K562 (cell line): Measurements from ENCODE around the gene CRLF1. TPM values are rescaled to one million over a fixed set of nuclear protein-coding genes. Genes with fewer than 3 reads are reported as not detected.

Experiments
- ARID1B ChIP-seq: fragments of 450-650 bp; IDR thresholded peaks from 2 replicates; pipeline ENCODE4 v1.6.1; 2016; ENCODE audit warnings: antibody characterized with exemption, mild to moderate bottlenecking, inconsistent platforms
- BMI1 ChIP-seq: fragments of 150-350 bp; IDR thresholded peaks from 2 replicates; pipeline ENCODE4 v1.6.1; 2014; ENCODE audit warnings: low read length
- CREM ChIP-seq: IDR thresholded peaks from 2 replicates; pipeline ENCODE4 v1.6.1; 2014; ENCODE audit warnings: antibody characterized with exemption, low read depth
- CTBP1 ChIP-seq: fragments of 450-650 bp; IDR thresholded peaks from 2 replicates; pipeline ENCODE4 v1.6.1; 2016; ENCODE audit warnings: borderline replicate concordance
- E2F6 ChIP-seq, 2 experiments: IDR thresholded peaks; 2 replicates each; pipeline ENCODE4 v1.6.1; 2011; ENCODE audit warnings: borderline replicate concordance in 1 of 2, control low read depth in 1 of 2, low read depth in 1 of 2, low read length in 1 of 2, mild to moderate bottlenecking in 1 of 2, mixed read lengths in 1 of 2, moderate library complexity in 1 of 2; ENCODE audit not compliant: insufficient read depth in 1 of 2, insufficient read length in 1 of 2, poor library complexity in 1 of 2, severe bottlenecking in 1 of 2; ENCODE audit errors: extremely low read depth in 1 of 2
- ELF1 ChIP-seq: fragments of 200-800 bp; sonication (Bioruptor generic); IDR thresholded peaks from 2 replicates; pipeline ENCODE4 v1.6.1; 2016; ENCODE audit warnings: missing genetic modification characterization, missing compliant biosample characterization
- GMEB1 ChIP-seq: fragments of 250-450 bp; sonication (Bioruptor Pico); IDR thresholded peaks from 2 replicates; pipeline ENCODE4 v1.4.0; 2020; ENCODE audit warnings: mild to moderate bottlenecking
- GTF2F1 ChIP-seq: IDR thresholded peaks from 2 replicates; pipeline ENCODE4 v1.6.1; 2011; ENCODE audit warnings: low read depth, low read length, improper control_type of control experiment
- HIVEP1 ChIP-seq: fragments of 250-450 bp; sonication (Bioruptor Pico); IDR thresholded peaks from 2 replicates; pipeline ENCODE4 v1.4.0; 2020; ENCODE audit warnings: mild to moderate bottlenecking
- HOXB6 ChIP-seq: fragments of 250-450 bp; sonication (Bioruptor Pico); IDR thresholded peaks from 2 replicates; pipeline ENCODE4 v1.5.1; 2022; ENCODE audit warnings: mild to moderate bottlenecking, borderline replicate concordance
- IFI16 ChIP-seq: fragments of 250-450 bp; sonication (Bioruptor Pico); IDR thresholded peaks from 2 replicates; pipeline ENCODE4 v2.1.2; 2022; ENCODE audit warnings: mild to moderate bottlenecking, inconsistent platforms
- LCOR ChIP-seq: sonication (generic); formaldehyde crosslinking; IDR thresholded peaks from 2 replicates; pipeline ENCODE4 v1.8.0; 2022; ENCODE audit warnings: mild to moderate bottlenecking, missing genetic modification reagents
- PHTF2 ChIP-seq: fragments of 250-450 bp; sonication (Bioruptor Pico); IDR thresholded peaks from 2 replicates; pipeline ENCODE4 v1.5.0; 2021; ENCODE audit warnings: mild to moderate bottlenecking
- RCOR1 ChIP-seq, 2 experiments: IDR thresholded peaks; 2 replicates each; pipeline ENCODE4 v1.6.1; 2012; ENCODE audit warnings: low read depth in 2 of 2, low read length in 2 of 2, borderline replicate concordance in 1 of 2, improper control_type of control experiment in 1 of 2
- SMAD4 ChIP-seq: fragments of 250-450 bp; sonication (Bioruptor Pico); conservative IDR thresholded peaks from 2 replicates; pipeline ENCODE4 v1.8.0; 2021; ENCODE audit warnings: inconsistent platforms, mild to moderate bottlenecking, moderate library complexity
- SNIP1 ChIP-seq: fragments of 450-650 bp; IDR thresholded peaks from 2 replicates; pipeline ENCODE4 v1.7.1; 2017; ENCODE audit warnings: low read depth, mild to moderate bottlenecking
- TAF7 ChIP-seq: fragments of 450-650 bp; IDR thresholded peaks from 2 replicates; pipeline ENCODE4 v1.6.1; 2016; ENCODE audit warnings: missing genetic modification characterization, missing compliant biosample characterization
- XRCC3 ChIP-seq: fragments of 450-650 bp; IDR thresholded peaks from 2 replicates; pipeline ENCODE4 v1.6.1; 2017; ENCODE audit warnings: mild to moderate bottlenecking, moderate library complexity
- ZBTB5 ChIP-seq: fragments of 450-650 bp; IDR thresholded peaks from 2 replicates; pipeline ENCODE4 v1.6.1; 2017; ENCODE audit warnings: antibody characterized with exemption
- ZNF184 ChIP-seq: sonication (generic); formaldehyde crosslinking; IDR thresholded peaks from 2 replicates; pipeline ENCODE4 v1.5.0; 2020; ENCODE audit warnings: missing genetic modification reagents
- ZNF384 ChIP-seq: IDR thresholded peaks from 2 replicates; pipeline ENCODE4 v1.6.1; 2012; ENCODE audit warnings: low read depth, low read length, improper control_type of control experiment
- ZNF507 ChIP-seq: conservative IDR thresholded peaks from 2 replicates; pipeline ENCODE4 v1.6.1; 2017; ENCODE audit warnings: missing genetic modification characterization, missing compliant biosample characterization
- polyA plus RNA-seq, 8 experiments: library from polyadenylated mRNA; depleted of rRNA in 4 of 8; stranded (reverse) in 5 of 8; unstranded in 3 of 8; fragments of >200 nt; fragmentation: Nextera tagmentation in 2 of 8; fragmentation: Illumina TruSeq in 1 of 8; extraction: Ambion mirVana in 2 of 8; extraction: Trizol in 1 of 8; gene quantifications; 2 replicates each; pipeline versions ENCODE4 v1.2.1 to v1.2.3, GENCODE V29; 2011 to 2014; ENCODE audit warnings: inconsistent platforms in 1 of 8, missing spikeins in 1 of 8
- total RNA-seq, 7 experiments: library from RNA; depleted of rRNA in 6 of 7; stranded (reverse); fragments of >200 nt in 6 of 7; fragmentation: Illumina TruSeq in 2 of 7; extraction: Trizol in 2 of 7; gene quantifications; 2 replicates each; pipeline versions ENCODE4 v1.2.1 to v1.2.3, GENCODE V29; 2011 to 2021; ENCODE audit warnings: low replicate concordance in 1 of 7
- TF ChIP-seq, protein P1 (sequence below): fragments of 450-650 bp; IDR thresholded peaks from 2 replicates; pipeline ENCODE4 v1.6.1; 2016; ENCODE audit warnings: borderline replicate concordance

The CRLF1 gene
- total and polyA plus RNA-seq, 9 of the 15 experiments (the other 6 are each of a cell fraction or from before 2014, with no cell fraction given) = 0.85 to 3.6 (median 1.7) TPM

- TF ChIP-seq ZBTB5 (no peak), SNIP1 (no peak), CTBP1 (peak; percentile 42; the same call in 1 of the 2 replicates), HIVEP1 (no peak), HOXB6 (CRISPR knock-in tag) (no peak), XRCC3 (no peak), ARID1B (no peak), GTF2F1 (no peak), ZNF184 (CRISPR knock-in tag) (no peak), GMEB1 (0 out of 2 replicates have a peak, but pooled peaks have one; percentile 42), IFI16 (no peak), LCOR (CRISPR knock-in tag) (peak; percentile 49; the same call in 1 of the 2 replicates), PHTF2 (CRISPR knock-in tag) (no peak), CREM (0 out of 2 replicates have a peak, but pooled peaks have one; percentile 18), E2F6 (IDR thresholded peaks at IDR 0.05; ENCODE audit: borderline replicate concordance in 1 of 2, extremely low read depth in 1 of 2, insufficient read depth in 1 of 2, insufficient read length in 1 of 2, low read depth in 1 of 2, low read length in 1 of 2, poor library complexity in 1 of 2, severe bottlenecking in 1 of 2) (peak; percentile 43 to 69), TAF7 (tag) (no peak), BMI1 (no peak), ZNF507 (tag) (no peak), ELF1 (no peak), RCOR1 (IDR thresholded peaks at IDR 0.05; ENCODE audit: borderline replicate concordance in 1 of 2, low read depth in 2 of 2, low read length in 2 of 2) (no peak), ZNF384 (no peak), SMAD4 (CRISPR knock-in tag) (0 out of 2 replicates have a peak, but pooled peaks have one; percentile 23)
- TF ChIP-seq, protein P1, sequence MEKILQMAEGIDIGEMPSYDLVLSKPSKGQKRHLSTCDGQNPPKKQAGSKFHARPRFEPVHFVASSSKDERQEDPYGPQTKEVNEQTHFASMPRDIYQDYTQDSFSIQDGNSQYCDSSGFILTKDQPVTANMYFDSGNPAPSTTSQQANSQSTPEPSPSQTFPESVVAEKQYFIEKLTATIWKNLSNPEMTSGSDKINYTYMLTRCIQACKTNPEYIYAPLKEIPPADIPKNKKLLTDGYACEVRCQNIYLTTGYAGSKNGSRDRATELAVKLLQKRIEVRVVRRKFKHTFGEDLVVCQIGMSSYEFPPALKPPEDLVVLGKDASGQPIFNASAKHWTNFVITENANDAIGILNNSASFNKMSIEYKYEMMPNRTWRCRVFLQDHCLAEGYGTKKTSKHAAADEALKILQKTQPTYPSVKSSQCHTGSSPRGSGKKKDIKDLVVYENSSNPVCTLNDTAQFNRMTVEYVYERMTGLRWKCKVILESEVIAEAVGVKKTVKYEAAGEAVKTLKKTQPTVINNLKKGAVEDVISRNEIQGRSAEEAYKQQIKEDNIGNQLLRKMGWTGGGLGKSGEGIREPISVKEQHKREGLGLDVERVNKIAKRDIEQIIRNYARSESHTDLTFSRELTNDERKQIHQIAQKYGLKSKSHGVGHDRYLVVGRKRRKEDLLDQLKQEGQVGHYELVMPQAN = no peak
Measured at GRCh38 chr19:18596752-18597157, 9.8 kb downstream of the CRLF1 start (continued).
